Nephron progenitor cell (in vitro differentiated cells): ENCODE measurements around the gene SEMA4C.

Source experiments
- DNase-seq: peaks from one replicate; pipeline ENCODE4 v3.0.0; 2021
- H3K27ac Mint-ChIP-seq: 2 replicates; pipeline ENCODE4 v1.8.0; 2021; ENCODE audit warnings: mild to moderate bottlenecking, moderate library complexity, mixed read lengths
- H3K27me3 Mint-ChIP-seq: 2 replicates; pipeline ENCODE4 v1.8.0; 2021; ENCODE audit warnings: mild to moderate bottlenecking, low read depth, mixed read lengths; ENCODE audit not compliant: poor library complexity
- H3K36me3 Mint-ChIP-seq: 2 replicates; pipeline ENCODE4 v1.8.0; 2021; ENCODE audit warnings: low read depth, mixed read lengths
- H3K4me1 Mint-ChIP-seq: 2 replicates; pipeline ENCODE4 v1.8.0; 2021; ENCODE audit warnings: mixed read lengths
- H3K4me3 Mint-ChIP-seq: 2 replicates; pipeline ENCODE4 v1.8.0; 2021; ENCODE audit warnings: mild to moderate bottlenecking, moderate library complexity, mixed read lengths
- H3K9me3 Mint-ChIP-seq: 2 replicates; pipeline ENCODE4 v1.8.0; 2021; ENCODE audit warnings: mild to moderate bottlenecking, moderate library complexity, mixed read lengths
- CTCF ChIP-seq: fragments of 200-600 bp; sonication (generic); IDR thresholded peaks from 2 replicates; pipeline ENCODE4 v1.5.0; 2021; ENCODE audit warnings: antibody characterized with exemption

SEMA4C gene

GRCh38 chr2:96838345-96839292 lies 31.3 kb downstream of the SEMA4C start:
- peaks cover 23% of the 10 kb centered on the region for H3K36me3 Mint-ChIP-seq
- no peak overlapping the region for H3K4me3 Mint-ChIP-seq
- DNase-seq: no peak
- H3K27me3 Mint-ChIP-seq: no peaks in the 10 kb centered on the region
- peaks cover 39% of the 10 kb centered on the region for H3K4me1 Mint-ChIP-seq
- TF ChIP-seq CTCF: no peak
- no peak overlapping the region for H3K27ac Mint-ChIP-seq
- no peaks in the 10 kb centered on the region for H3K9me3 Mint-ChIP-seq

- peaks cover 39% of the 10 kb centered on the region for H3K4me1 Mint-ChIP-seq
- no peak for DNase-seq
- no peaks in the 10 kb centered on the region for H3K27me3 Mint-ChIP-seq
- H3K4me3 Mint-ChIP-seq: no peak overlapping the region
- no peaks in the 10 kb centered on the region for H3K9me3 Mint-ChIP-seq
- no peak for TF ChIP-seq CTCF
- no peak overlapping the region for H3K27ac Mint-ChIP-seq
- peaks cover 29% of the 10 kb centered on the region for H3K36me3 Mint-ChIP-seq
Measured at GRCh38 chr2:96837575-96837974, 32.3 kb downstream of the SEMA4C start.

- no peak for TF ChIP-seq CTCF
- Mint-ChIP-seq H3K4me3 (no peak overlapping the region), H3K27me3 (peaks cover 2% of the 10 kb centered on the region), H3K4me1 (peaks cover 39% of the 10 kb centered on the region), H3K9me3 (no peaks in the 10 kb centered on the region), H3K36me3 (peaks cover 43% of the 10 kb centered on the region), H3K27ac (peak overlapping the region; percentile 39)
- no peak for DNase-seq
Measured at GRCh38 chr2:96835830-96836229, 34.0 kb downstream of the SEMA4C start.

- peak; percentile 86 for DNase-seq
- no peaks in the 10 kb centered on the region for H3K9me3 Mint-ChIP-seq
- peaks cover 32% of the 10 kb centered on the region for H3K4me1 Mint-ChIP-seq
- peak overlapping the region; percentile 99 for H3K27ac Mint-ChIP-seq
- H3K36me3 Mint-ChIP-seq: peaks cover 68% of the 10 kb centered on the region
- peak overlapping the region; percentile 71 for H3K4me3 Mint-ChIP-seq
- TF ChIP-seq CTCF: no peak
- peaks cover 2% of the 10 kb centered on the region for H3K27me3 Mint-ChIP-seq
Measured at GRCh38 chr2:96832754-96833507, 36.9 kb downstream of the SEMA4C start.

DNA sequence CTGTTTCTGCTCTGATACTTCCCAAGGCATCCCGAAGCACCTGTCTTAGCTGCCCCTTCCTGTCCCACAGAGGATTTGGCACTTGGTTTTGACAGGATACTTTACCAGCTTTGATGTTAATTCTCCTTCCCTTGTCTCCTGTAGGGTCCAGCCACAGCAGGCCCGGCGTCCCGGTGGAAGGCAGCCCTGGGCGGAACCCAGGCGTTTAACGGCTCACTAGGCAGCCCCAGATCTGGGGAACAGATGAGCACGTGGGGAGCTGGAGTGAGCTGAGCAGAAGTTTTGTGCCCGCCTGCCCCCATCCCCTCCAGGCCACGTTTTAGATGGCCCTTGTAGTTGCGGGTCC lies 37.5 kb downstream of the SEMA4C start:
- no peak for DNase-seq

More for the DNA sequence above, 37.5 kb downstream of the SEMA4C start:
- Mint-ChIP-seq H3K9me3 (no peaks in the 10 kb centered on the region), H3K27ac (peak overlapping the region; percentile 69), H3K4me1 (peaks cover 30% of the 10 kb centered on the region), H3K36me3 (peaks cover 68% of the 10 kb centered on the region), H3K4me3 (no peak overlapping the region), H3K27me3 (peaks cover 2% of the 10 kb centered on the region)
- no peak for TF ChIP-seq CTCF
